Gastroesophageal sphincter (tissue), 4 donors: ENCODE results near the gene FHAD1. TPM values are rescaled to one million over a fixed set of nuclear protein-coding genes. Genes with fewer than 3 reads are reported as not detected.

Source experiments
- ATAC-seq: fragments of 150-250 bp; one replicate; pipeline ENCODE4 v1.9.1; 2016; ENCODE audit warnings: mild to moderate bottlenecking, moderate library complexity
- H3K27ac ChIP-seq, 4 donors: fragments of 200-600 bp; sonication (generic) in 3 of 4; 1 replicate in 3 of 4; 2 replicates in 1 of 4; pipeline ENCODE4 v1.5.1; 2016 to 2019
- H3K27me3 ChIP-seq: fragments of 200-600 bp; sonication (generic); one replicate; pipeline ENCODE4 v1.5.1; 2019
- H3K36me3 ChIP-seq, 2 donors: fragments of 200-600 bp; sonication (generic); one replicate each; pipeline ENCODE4 v1.5.1; 2019; ENCODE audit warnings: control low read depth in 1 of 2
- H3K4me1 ChIP-seq, 3 donors: fragments of 200-600 bp; sonication (generic); 1 replicate in 2 of 3; 2 replicates in 1 of 3; pipeline ENCODE4 v1.5.1; 2016 to 2019; ENCODE audit warnings: control low read depth in 2 of 3
- H3K4me3 ChIP-seq, 2 donors: fragments of 200-600 bp; sonication (generic); one replicate each; pipeline ENCODE4 v1.5.1; 2019; ENCODE audit warnings: mild to moderate bottlenecking in 1 of 2, moderate library complexity in 1 of 2
- H3K9me3 ChIP-seq, 3 donors: fragments of 200-600 bp; sonication (generic); one replicate each; pipeline ENCODE4 v1.5.1; 2017 to 2019; ENCODE audit warnings: control low read depth in 2 of 3
- EP300 ChIP-seq: sonication (generic); formaldehyde crosslinking; IDR thresholded peaks from one replicate; pipeline ENCODE4 v1.6.1; 2017; ENCODE audit warnings: antibody characterized with exemption, mild to moderate bottlenecking
- POLR2A ChIP-seq, 2 donors: fragments of 450-650 bp; IDR thresholded peaks; one replicate each; pipeline ENCODE4 v1.6.1; 2017; ENCODE audit warnings: antibody characterized with exemption in 2 of 2, mild to moderate bottlenecking in 2 of 2, moderate library complexity in 1 of 2
- POLR2AphosphoS5 ChIP-seq: sonication (generic); formaldehyde crosslinking; IDR thresholded peaks from one replicate; pipeline ENCODE4 v1.6.1; 2017; ENCODE audit warnings: antibody characterized with exemption
- WGBS, 2 donors: methylation state at CpG; one replicate each; pipeline ENCODE4 v1.1.5; 2018; ENCODE audit warnings: low coverage in 1 of 2; 5-methylcytosine and 5-hydroxymethylcytosine counted together
- total RNA-seq, 4 donors: library from RNA; depleted of rRNA; stranded (reverse); fragments of >200 nt; gene quantifications; one replicate each; pipeline ENCODE4 v1.1.0, GENCODE V29; 2016
- TF ChIP-seq, protein P1 (sequence below), 4 experiments: fragments of 200-600 bp in 2 of 4; fragments of 450-650 bp in 2 of 4; sonication (generic) in 1 of 4; IDR thresholded peaks; one replicate each; pipeline ENCODE4 v1.5.1; 2017 to 2019; ENCODE audit warnings: antibody characterized with exemption in 4 of 4, mild to moderate bottlenecking in 2 of 4, moderate library complexity in 2 of 4

FHAD1 gene
- total RNA-seq, 4 donors from 2014 or later: 1.1 TPM; not detected in 3

DNA sequence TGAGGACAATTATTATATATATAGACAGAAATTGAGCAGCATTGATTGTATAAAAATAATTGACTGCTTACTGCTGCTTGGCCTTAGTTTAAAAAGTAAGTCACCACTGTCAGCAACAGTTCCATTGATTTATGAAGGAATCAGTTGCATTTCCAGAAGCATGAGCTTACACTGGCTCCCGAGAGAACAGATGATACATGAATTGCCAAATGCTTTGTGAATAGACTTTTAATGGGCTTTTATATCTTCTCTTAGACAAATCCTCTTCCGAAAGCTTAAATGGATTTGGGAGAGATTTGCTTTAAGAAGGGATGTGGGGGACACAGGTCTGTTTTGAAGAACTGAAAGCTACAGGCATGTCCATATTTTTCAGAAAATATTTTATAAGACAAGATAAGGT, 7.5 kb downstream of the FHAD1 start:
- TF ChIP-seq EP300: no peak
- no peak for TF ChIP-seq POLR2AphosphoS5
- TF ChIP-seq, protein P1, sequence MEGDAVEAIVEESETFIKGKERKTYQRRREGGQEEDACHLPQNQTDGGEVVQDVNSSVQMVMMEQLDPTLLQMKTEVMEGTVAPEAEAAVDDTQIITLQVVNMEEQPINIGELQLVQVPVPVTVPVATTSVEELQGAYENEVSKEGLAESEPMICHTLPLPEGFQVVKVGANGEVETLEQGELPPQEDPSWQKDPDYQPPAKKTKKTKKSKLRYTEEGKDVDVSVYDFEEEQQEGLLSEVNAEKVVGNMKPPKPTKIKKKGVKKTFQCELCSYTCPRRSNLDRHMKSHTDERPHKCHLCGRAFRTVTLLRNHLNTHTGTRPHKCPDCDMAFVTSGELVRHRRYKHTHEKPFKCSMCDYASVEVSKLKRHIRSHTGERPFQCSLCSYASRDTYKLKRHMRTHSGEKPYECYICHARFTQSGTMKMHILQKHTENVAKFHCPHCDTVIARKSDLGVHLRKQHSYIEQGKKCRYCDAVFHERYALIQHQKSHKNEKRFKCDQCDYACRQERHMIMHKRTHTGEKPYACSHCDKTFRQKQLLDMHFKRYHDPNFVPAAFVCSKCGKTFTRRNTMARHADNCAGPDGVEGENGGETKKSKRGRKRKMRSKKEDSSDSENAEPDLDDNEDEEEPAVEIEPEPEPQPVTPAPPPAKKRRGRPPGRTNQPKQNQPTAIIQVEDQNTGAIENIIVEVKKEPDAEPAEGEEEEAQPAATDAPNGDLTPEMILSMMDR (IDR thresholded peaks at IDR 0.05): no peak
- TF ChIP-seq POLR2A (IDR thresholded peaks at IDR 0.05): no peak
- no peak overlapping the region for H3K27ac ChIP-seq
- no peaks in the 10 kb centered on the region for H3K27me3 ChIP-seq
- 31 to 69% methylated on average over 2 of the region's 2 CpGs for whole genome bisulfite sequencing, 2 donors
- peaks cover 0 to 9% (median 1%) of the 10 kb centered on the region in 3 donors for H3K4me1 ChIP-seq
- H3K36me3 ChIP-seq: no peaks in the 10 kb centered on the region
- no peaks in the 10 kb centered on the region for H3K9me3 ChIP-seq
- no peak overlapping the region for H3K4me3 ChIP-seq
- no peak for ATAC-seq

DNA sequence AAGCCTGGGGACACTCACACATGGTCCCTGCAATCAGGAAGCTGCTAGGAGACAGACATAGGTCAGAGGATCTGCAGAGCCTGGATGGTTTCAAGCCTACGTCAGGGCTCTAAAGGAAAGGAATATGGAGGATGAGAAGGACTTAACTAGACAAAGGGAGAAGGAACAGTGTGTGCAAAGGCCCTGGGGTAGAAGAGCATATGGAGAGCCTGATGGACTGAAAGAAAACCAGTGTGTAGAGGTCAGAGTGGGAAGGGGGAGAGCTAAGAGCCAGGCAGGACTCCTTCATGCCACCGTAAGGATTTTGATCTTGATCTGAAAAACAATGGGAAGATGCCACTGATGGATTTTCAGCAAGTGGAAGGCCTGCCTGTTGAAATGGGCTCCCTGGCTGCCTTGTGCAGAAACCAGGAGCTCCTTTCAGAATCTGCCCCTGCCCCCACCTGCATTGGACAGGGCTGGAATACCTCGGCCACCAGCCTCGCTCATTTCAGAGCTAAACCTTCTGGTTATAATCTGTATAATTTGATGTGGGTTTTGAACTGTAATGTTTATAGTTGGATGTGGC, 8.6 kb downstream of the FHAD1 start:
- no peak for ATAC-seq
- TF ChIP-seq POLR2AphosphoS5 (no peak), EP300 (no peak)
- H3K36me3 ChIP-seq: no peaks in the 10 kb centered on the region
- H3K27ac ChIP-seq: no peak overlapping the region
- H3K27me3 ChIP-seq: no peaks in the 10 kb centered on the region
- no peaks in the 10 kb centered on the region for H3K9me3 ChIP-seq
- 61 to 86% methylated on average over 1 to 4 of the region's 4 CpGs for WGBS, 2 donors
- H3K4me1 ChIP-seq: peaks cover 0 to 19% (median 3%) of the 10 kb centered on the region in 3 donors
- no peak overlapping the region for H3K4me3 ChIP-seq

DNA sequence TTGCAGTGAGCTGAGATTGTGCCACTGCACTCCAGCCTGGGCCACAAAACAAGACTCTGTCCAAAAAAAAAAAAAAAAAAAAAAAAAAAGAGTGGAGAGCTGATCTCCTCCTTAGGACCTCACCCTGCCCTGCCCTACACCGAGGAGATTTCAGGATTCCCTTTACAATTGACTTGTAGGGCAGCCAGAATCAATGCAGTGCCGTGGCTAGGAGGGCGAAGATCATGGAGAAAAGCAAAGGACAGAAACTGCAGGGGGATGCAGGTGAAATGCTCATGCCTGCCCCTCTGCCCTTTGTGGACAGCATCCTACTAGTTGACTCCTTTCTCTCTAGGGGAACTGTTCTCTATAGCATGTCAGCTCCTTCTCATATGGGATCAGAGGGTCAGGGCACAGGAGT, 9.6 kb downstream of the FHAD1 start:
- no peak overlapping the region for H3K4me3 ChIP-seq
- no peaks in the 10 kb centered on the region for H3K9me3 ChIP-seq
- WGBS, 2 donors: 83 to 88% methylated on average over 1 to 3 of the region's 3 CpGs
- TF ChIP-seq POLR2AphosphoS5: no peak
- TF ChIP-seq POLR2A (IDR thresholded peaks at IDR 0.05): no peak
- no peak for TF ChIP-seq EP300
- TF ChIP-seq, protein P1 (IDR thresholded peaks at IDR 0.05): no peak
- H3K4me1 ChIP-seq: peaks cover 0 to 24% (median 3%) of the 10 kb centered on the region in 3 donors
- H3K27ac ChIP-seq: no peak overlapping the region
- no peaks in the 10 kb centered on the region for H3K27me3 ChIP-seq
- H3K36me3 ChIP-seq: no peaks in the 10 kb centered on the region
- no peak for ATAC-seq

DNA sequence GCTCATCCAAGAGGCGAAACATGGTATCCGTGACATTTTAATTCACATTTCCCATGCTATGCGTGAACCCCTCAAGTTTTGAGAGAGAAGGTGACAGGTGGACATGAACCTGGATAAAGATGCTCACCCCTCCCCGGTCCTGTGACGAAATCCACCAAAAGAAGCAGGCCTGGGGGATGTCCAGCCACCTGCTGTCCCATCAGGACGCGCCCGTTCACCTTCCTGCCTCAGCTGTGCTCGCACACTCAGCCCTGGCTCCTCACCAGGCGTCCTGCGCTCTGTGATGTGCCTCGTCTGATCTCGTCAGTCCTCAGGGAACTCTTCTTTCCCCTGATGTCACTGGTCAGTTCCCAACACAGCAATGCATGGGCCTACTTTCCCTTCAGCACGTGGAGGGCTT, 10.3 kb downstream of the FHAD1 start:
- H3K27me3 ChIP-seq: no peaks in the 10 kb centered on the region
- ATAC-seq: no peak
- 87 to 89% methylated on average over 8 to 10 of the region's 14 CpGs for WGBS, 2 donors
- TF ChIP-seq POLR2A (IDR thresholded peaks at IDR 0.05) (no peak), EP300 (no peak), POLR2AphosphoS5 (no peak)
- TF ChIP-seq, protein P1 (IDR thresholded peaks at IDR 0.05): no peak
- no peaks in the 10 kb centered on the region for H3K9me3 ChIP-seq
- H3K4me3 ChIP-seq: no peak overlapping the region
- no peak overlapping the region for H3K27ac ChIP-seq
- H3K36me3 ChIP-seq: no peaks in the 10 kb centered on the region
- H3K4me1 ChIP-seq: peaks cover 0 to 24% (median 3%) of the 10 kb centered on the region in 3 donors

DNA sequence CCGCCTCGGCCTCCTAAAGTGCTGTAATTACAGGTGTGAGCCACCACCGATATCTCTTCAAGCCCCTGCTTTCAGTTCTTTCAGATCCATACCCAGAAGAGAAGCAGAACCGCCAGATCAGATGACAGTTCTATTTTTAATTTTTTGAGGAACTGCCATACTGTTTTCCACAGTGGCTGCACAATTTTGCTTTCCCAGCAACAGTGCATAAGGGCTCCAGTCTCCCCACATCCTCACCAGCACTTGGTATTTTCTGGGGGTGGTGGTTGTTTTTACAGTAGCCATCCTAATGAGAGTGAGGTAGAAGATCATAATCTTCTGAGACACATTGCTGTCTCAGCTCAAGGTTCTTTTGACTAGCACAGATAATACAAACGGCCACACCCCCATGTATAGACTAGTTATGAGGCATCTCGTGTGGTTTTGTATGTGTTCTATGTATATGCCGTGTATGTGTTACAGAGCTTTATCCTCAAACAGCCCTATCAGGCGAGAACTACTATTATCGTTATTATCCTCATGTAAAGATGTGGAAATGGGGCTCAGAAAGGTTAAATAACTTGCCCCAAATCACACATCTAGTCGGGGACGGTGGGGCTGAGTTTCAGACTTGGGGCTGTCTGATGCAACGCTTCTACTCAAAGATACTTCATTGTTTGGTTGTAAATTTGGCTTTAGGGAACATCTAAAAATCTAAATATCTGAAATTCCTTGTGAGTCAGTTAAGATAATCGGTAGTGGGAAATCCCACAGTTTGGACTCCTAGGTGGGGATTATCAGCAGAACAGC, 12.0 kb downstream of the FHAD1 start:
- H3K27ac ChIP-seq: peak overlapping the region in 2 of 4 donors; percentile 30 to 38
- no peak for ATAC-seq

More for the DNA sequence above, 12.0 kb downstream of the FHAD1 start:
- H3K36me3 ChIP-seq: no peaks in the 10 kb centered on the region
- WGBS, 2 donors: 71 to 79% methylated on average over 8 to 12 of the region's 13 CpGs
- H3K9me3 ChIP-seq: no peaks in the 10 kb centered on the region
- H3K27me3 ChIP-seq: no peaks in the 10 kb centered on the region
- H3K4me1 ChIP-seq: peaks cover 0 to 24% (median 3%) of the 10 kb centered on the region in 3 donors
- H3K4me3 ChIP-seq: no peak overlapping the region
- TF ChIP-seq POLR2A (IDR thresholded peaks at IDR 0.05) (no peak), POLR2AphosphoS5 (no peak), EP300 (no peak)
- TF ChIP-seq, protein P1 (IDR thresholded peaks at IDR 0.05): no peak
